Measurements from ENCODE around the gene ZNF385B.

Gene ZNF385B

GRCh38 chr2:179417436-179417949, 443.9 kb downstream of the ZNF385B start:
- no peaks in the 10 kb centered on the region for H3K36me3 ChIP-seq (ENCODE audit: control insufficient read depth, insufficient read depth, low read length)
- no peak overlapping the region for H3K4me3 ChIP-seq (ENCODE audit: low read depth, low read length)
- no peaks in the 10 kb centered on the region for H3K27me3 ChIP-seq (ENCODE audit: control insufficient read depth, insufficient read depth, low read length)
- H3K9me3 ChIP-seq (ENCODE audit: control insufficient read depth, low read length), result no peaks in the 10 kb centered on the region
- no peaks in the 10 kb centered on the region for H3K79me2 ChIP-seq
- no peak overlapping the region for H3K9ac ChIP-seq
- no peak for TF ChIP-seq CTCF (IDR thresholded peaks at IDR 0.05)
- no peak overlapping the region for H3K27ac ChIP-seq
- H2AFZ ChIP-seq, result no peak overlapping the region
- no peak overlapping the region for H3K4me2 ChIP-seq (ENCODE audit: low read length)
- H3K4me1 ChIP-seq, result no peaks in the 10 kb centered on the region

- Histone ChIP-seq H3K4me1 (no peaks in the 10 kb centered on the region), H3K27me3 (ENCODE audit: control insufficient read depth, insufficient read depth, low read length) (no peaks in the 10 kb centered on the region), H3K4me2 (ENCODE audit: low read length) (no peak overlapping the region), H3K36me3 (ENCODE audit: control insufficient read depth, insufficient read depth, low read length) (no peaks in the 10 kb centered on the region), H3K9ac (no peak overlapping the region), H3K9me3 (ENCODE audit: control insufficient read depth, low read length) (no peaks in the 10 kb centered on the region), H3K27ac (no peak overlapping the region), H3K4me3 (ENCODE audit: low read depth, low read length) (no peak overlapping the region), H3K79me2 (no peaks in the 10 kb centered on the region), H2AFZ (no peak overlapping the region)
- TF ChIP-seq CTCF (IDR thresholded peaks at IDR 0.05), result no peak
Measured at GRCh38 chr2:179412112-179412511, 449.3 kb downstream of the ZNF385B start.

- no peaks in the 10 kb centered on the region for H3K4me1 ChIP-seq
- peak; percentile 76 for TF ChIP-seq CTCF (IDR thresholded peaks at IDR 0.05)
Measured at GRCh38 chr2:179410552-179411356, 450.7 kb downstream of the ZNF385B start.

GRCh38 chr2:179403624-179404023, 457.8 kb downstream of the ZNF385B start:
- Histone ChIP-seq H3K27me3 (ENCODE audit: control insufficient read depth, insufficient read depth, low read length) (no peaks in the 10 kb centered on the region), H3K79me2 (no peaks in the 10 kb centered on the region), H3K4me1 (no peaks in the 10 kb centered on the region), H3K9me3 (ENCODE audit: control insufficient read depth, low read length) (no peaks in the 10 kb centered on the region), H3K36me3 (ENCODE audit: control insufficient read depth, insufficient read depth, low read length) (no peaks in the 10 kb centered on the region), H2AFZ (no peak overlapping the region), H3K4me3 (ENCODE audit: low read depth, low read length) (no peak overlapping the region), H3K27ac (no peak overlapping the region), H3K4me2 (ENCODE audit: low read length) (no peak overlapping the region), H3K9ac (no peak overlapping the region)
- TF ChIP-seq CTCF (IDR thresholded peaks at IDR 0.05), result no peak

More at GRCh38 chr2:179410552-179411356, 450.7 kb downstream of the ZNF385B start:
- H3K4me3 ChIP-seq (ENCODE audit: low read depth, low read length), result no peak overlapping the region
- H3K4me2 ChIP-seq (ENCODE audit: low read length), result no peak overlapping the region
- H3K9me3 ChIP-seq (ENCODE audit: control insufficient read depth, low read length), result no peaks in the 10 kb centered on the region
- H3K79me2 ChIP-seq, result no peaks in the 10 kb centered on the region
- H3K36me3 ChIP-seq (ENCODE audit: control insufficient read depth, insufficient read depth, low read length), result no peaks in the 10 kb centered on the region
- no peak overlapping the region for H3K9ac ChIP-seq
- no peak overlapping the region for H3K27ac ChIP-seq
- H3K27me3 ChIP-seq (ENCODE audit: control insufficient read depth, insufficient read depth, low read length), result no peaks in the 10 kb centered on the region
- peak overlapping the region; percentile 23 for H2AFZ ChIP-seq

- H3K27me3 ChIP-seq (ENCODE audit: control insufficient read depth, insufficient read depth, low read length), result no peaks in the 10 kb centered on the region
- H3K4me1 ChIP-seq, result no peaks in the 10 kb centered on the region
- no peaks in the 10 kb centered on the region for H3K79me2 ChIP-seq
- H2AFZ ChIP-seq, result no peak overlapping the region
- H3K4me2 ChIP-seq (ENCODE audit: low read length), result no peak overlapping the region
- no peaks in the 10 kb centered on the region for H3K36me3 ChIP-seq (ENCODE audit: control insufficient read depth, insufficient read depth, low read length)
- no peak overlapping the region for H3K27ac ChIP-seq
- H3K9me3 ChIP-seq (ENCODE audit: control insufficient read depth, low read length), result no peaks in the 10 kb centered on the region
- no peak overlapping the region for H3K4me3 ChIP-seq (ENCODE audit: low read depth, low read length)
- H3K9ac ChIP-seq, result no peak overlapping the region
- no peak for TF ChIP-seq CTCF (IDR thresholded peaks at IDR 0.05)
Measured at GRCh38 chr2:179393481-179393880, 467.9 kb downstream of the ZNF385B start.
